Ovary (tissue), 3 donors: ENCODE measurements around the gene PGRMC1.

Experiments used
- EP300 ChIP-seq: sonication (generic); formaldehyde crosslinking; IDR thresholded peaks from one replicate; pipeline ENCODE4 v1.6.1; 2017; ENCODE audit warnings: antibody characterized with exemption
- POLR2A ChIP-seq: fragments of 450-650 bp; IDR thresholded peaks from one replicate; pipeline ENCODE4 v1.6.1; 2017; ENCODE audit warnings: antibody characterized with exemption, mild to moderate bottlenecking, moderate library complexity
- TF ChIP-seq, protein P1 (sequence below), 3 donors: fragments of 450-650 bp in 2 of 3; fragments of 200-600 bp in 1 of 3; IDR thresholded peaks; one replicate each; pipeline versions ENCODE4 v1.5.1 to v1.8.0; 2016 to 2022; ENCODE audit warnings: antibody characterized with exemption in 3 of 3, mild to moderate bottlenecking in 1 of 3
- donor health status: DM: no; HTN: no; CAD: no.

DNA sequence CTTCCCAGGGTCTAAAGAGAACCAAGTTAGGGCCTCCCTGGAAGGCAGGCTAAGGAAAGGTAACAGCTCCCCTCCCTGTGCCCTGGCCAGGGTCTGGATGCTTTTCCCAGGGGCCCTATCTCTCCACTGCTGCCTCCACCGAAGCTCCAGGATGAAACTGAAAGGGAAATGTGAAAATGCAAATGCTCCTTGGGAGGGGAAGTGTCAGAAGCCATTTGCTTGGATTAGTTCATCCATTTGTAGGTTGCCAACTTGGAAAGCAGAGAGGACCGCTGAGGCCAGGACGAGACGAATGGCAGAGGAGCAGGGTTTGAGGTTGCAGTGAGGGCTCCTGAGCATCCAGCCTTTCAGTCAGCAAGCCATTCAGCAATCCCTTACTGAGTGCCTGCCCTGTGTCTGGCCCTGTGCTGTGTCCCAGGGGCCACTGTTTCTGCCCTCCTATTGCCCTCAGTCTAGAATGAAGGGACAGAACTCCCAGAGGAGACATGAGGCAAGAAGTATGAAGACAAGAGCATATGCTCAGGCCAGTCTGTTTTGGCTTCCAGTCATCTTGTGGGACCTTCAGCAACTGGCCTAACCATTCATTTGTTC is 45.9 kb upstream of the PGRMC1 start:
- TF ChIP-seq, protein P1, sequence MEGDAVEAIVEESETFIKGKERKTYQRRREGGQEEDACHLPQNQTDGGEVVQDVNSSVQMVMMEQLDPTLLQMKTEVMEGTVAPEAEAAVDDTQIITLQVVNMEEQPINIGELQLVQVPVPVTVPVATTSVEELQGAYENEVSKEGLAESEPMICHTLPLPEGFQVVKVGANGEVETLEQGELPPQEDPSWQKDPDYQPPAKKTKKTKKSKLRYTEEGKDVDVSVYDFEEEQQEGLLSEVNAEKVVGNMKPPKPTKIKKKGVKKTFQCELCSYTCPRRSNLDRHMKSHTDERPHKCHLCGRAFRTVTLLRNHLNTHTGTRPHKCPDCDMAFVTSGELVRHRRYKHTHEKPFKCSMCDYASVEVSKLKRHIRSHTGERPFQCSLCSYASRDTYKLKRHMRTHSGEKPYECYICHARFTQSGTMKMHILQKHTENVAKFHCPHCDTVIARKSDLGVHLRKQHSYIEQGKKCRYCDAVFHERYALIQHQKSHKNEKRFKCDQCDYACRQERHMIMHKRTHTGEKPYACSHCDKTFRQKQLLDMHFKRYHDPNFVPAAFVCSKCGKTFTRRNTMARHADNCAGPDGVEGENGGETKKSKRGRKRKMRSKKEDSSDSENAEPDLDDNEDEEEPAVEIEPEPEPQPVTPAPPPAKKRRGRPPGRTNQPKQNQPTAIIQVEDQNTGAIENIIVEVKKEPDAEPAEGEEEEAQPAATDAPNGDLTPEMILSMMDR (IDR thresholded peaks at IDR 0.05): no peak
- TF ChIP-seq EP300 (no peak), POLR2A (no peak)
